Neuron (in vitro differentiated cells): ENCODE measurements around the gene ELAC1.
A peak's percentile ranks its signal among the peaks of the same experiment; 100 is the strongest.

ENCODE experiments used
- H2AFZ ChIP-seq: one replicate; pipeline ENCODE4 v1.6.1; 2013; ENCODE audit warnings: low read depth, mild to moderate bottlenecking, inconsistent platforms, low read length, moderate library complexity
- H3K27me3 ChIP-seq: one replicate; pipeline ENCODE4 v1.6.1; 2013; ENCODE audit warnings: low read length; ENCODE audit not compliant: insufficient read depth
- H3K36me3 ChIP-seq: one replicate; pipeline ENCODE4 v1.6.1; 2013; ENCODE audit warnings: low read length; ENCODE audit not compliant: insufficient read depth
- H3K4me1 ChIP-seq: one replicate; pipeline ENCODE4 v1.6.1; 2013; ENCODE audit warnings: low read length; ENCODE audit not compliant: insufficient read depth
- H3K4me3 ChIP-seq: 2 replicates; pipeline ENCODE4 v1.5.1; 2013; ENCODE audit warnings: mild to moderate bottlenecking, low read length, moderate library complexity
- H3K9me3 ChIP-seq: one replicate; pipeline ENCODE4 v1.6.1; 2013; ENCODE audit warnings: low read length

Gene ELAC1

GRCh38 chr18:51032193-51032592 lies 64.4 kb downstream of the ELAC1 start:
- Histone ChIP-seq H3K4me3 (peak overlapping the region; percentile 85), H3K27me3 (no peaks in the 10 kb centered on the region), H2AFZ (no peak overlapping the region), H3K4me1 (peaks cover 33% of the 10 kb centered on the region), H3K9me3 (peaks cover 2% of the 10 kb centered on the region), H3K36me3 (peaks cover 22% of the 10 kb centered on the region)

- peaks cover 22% of the 10 kb centered on the region for H3K36me3 ChIP-seq
- H3K4me3 ChIP-seq, result no peak overlapping the region
- H2AFZ ChIP-seq, result no peak overlapping the region
- H3K4me1 ChIP-seq, result peaks cover 8% of the 10 kb centered on the region
- H3K27me3 ChIP-seq, result no peaks in the 10 kb centered on the region
- peaks cover 5% of the 10 kb centered on the region for H3K9me3 ChIP-seq
Observed at GRCh38 chr18:51037230-51037629, 69.4 kb downstream of the ELAC1 start.
